Pancreas (tissue), 10 donors: ENCODE measurements around the gene GLB1L3. TPM values are rescaled to one million over a fixed set of nuclear protein-coding genes. Genes with fewer than 3 reads are reported as not detected.

Source experiments
- ATAC-seq, 4 donors: fragments of 200-7000 bp; cut with Tn5 transposase; one replicate each; pipeline versions ENCODE4 v1.8.0 to v1.9.1; 2020; ENCODE audit warnings: mild to moderate bottlenecking in 4 of 4, moderate library complexity in 4 of 4
- DNase-seq, 6 donors: peaks; one replicate each; pipeline ENCODE4 v3.0.0-alpha.2; 2020
- FAIRE-seq: peaks from 2 replicates; lab custom pipeline; 2012; peaks lifted over from hg19 to GRCh38; lab: Jason Lieb, UNC
- H3K27ac ChIP-seq, 4 donors: fragments of 200-600 bp; sonication (generic); 1 replicate in 3 of 4; 2 replicates in 1 of 4; pipeline versions ENCODE4 v1.5.0 to v1.8.0; 2020
- H3K27me3 ChIP-seq, 4 donors: fragments of 200-600 bp; one replicate each; pipeline ENCODE4 v1.8.0; 2021
- H3K36me3 ChIP-seq, 3 donors: fragments of 200-600 bp; sonication (generic) in 1 of 3; one replicate each; pipeline versions ENCODE4 v1.5.0 to v1.8.0; 2020 to 2021
- H3K4me1 ChIP-seq, 3 donors: fragments of 200-600 bp; one replicate each; pipeline ENCODE4 v1.8.0; 2021
- H3K4me3 ChIP-seq, 4 donors: fragments of 200-600 bp; sonication (generic) in 2 of 4; one replicate each; pipeline versions ENCODE4 v1.5.0 to v1.8.0; 2020 to 2021
- H3K9me3 ChIP-seq, 4 donors: fragments of 200-600 bp; one replicate each; pipeline ENCODE4 v1.8.0; 2021
- WGBS, 2 donors: extraction: QIAGEN DNeasy Blood & Tissue Kit; methylation state at CpG; one replicate each; pipeline ENCODE4 v1.1.7; 2013; 5-methylcytosine and 5-hydroxymethylcytosine counted together
- intact Hi-C, 3 donors: fragments of 100-400 bp; cut with DNase I; formaldehyde crosslinking; loops; one replicate each; pipeline versions ENCODE4 v1.11.1 to v1.14.2; 2022
- polyA plus RNA-seq, 2 donors: library from polyadenylated mRNA; stranded (reverse); fragments of 200-250 nt; gene quantifications; one replicate each; pipeline ENCODE4 v1.2.3, GENCODE V29; 2013
- total RNA-seq, 6 donors: library from RNA; stranded (reverse); fragmentation: NEBNext Ultra II Directional in 4 of 6; extraction: Animal tissue kit (Norgen Biotek cat#: 25700) in 4 of 6; gene quantifications; one replicate each; pipeline versions ENCODE4 v1.2.1 to v1.2.4, GENCODE V29; 2021 to 2023
- TF ChIP-seq, protein P1 (sequence below), 4 donors: fragments of 200-600 bp; sonication (generic) in 3 of 4; IDR thresholded peaks; one replicate each; pipeline versions ENCODE4 v1.5.0 to v1.8.0; 2021; ENCODE audit warnings: antibody characterized with exemption in 4 of 4
- donor health status: healthy with polysubstance abuse.
- donor health status: DM: no; HTN: no; CAD: no; lungs with moderate emphysema.
- donor health status: DM: no; HTN: no; CAD: no.
- donor health status: control.
- donor health status: control.
- donor health status: Bipolar disorder and iron deficiency.
- donor health status: DM: yes; HTN: yes; CAD: no.
- donor health status: DM: no; HTN: no; CAD: no.
- donor health status: DM: no; HTN: no; CAD: no.
- donor health status: DM: yes; HTN: yes; CAD: no.

Gene GLB1L3
- total and polyA plus RNA-seq, 8 donors = 0.12 to 0.38 (median 0.14) TPM; not detected in 4

DNA sequence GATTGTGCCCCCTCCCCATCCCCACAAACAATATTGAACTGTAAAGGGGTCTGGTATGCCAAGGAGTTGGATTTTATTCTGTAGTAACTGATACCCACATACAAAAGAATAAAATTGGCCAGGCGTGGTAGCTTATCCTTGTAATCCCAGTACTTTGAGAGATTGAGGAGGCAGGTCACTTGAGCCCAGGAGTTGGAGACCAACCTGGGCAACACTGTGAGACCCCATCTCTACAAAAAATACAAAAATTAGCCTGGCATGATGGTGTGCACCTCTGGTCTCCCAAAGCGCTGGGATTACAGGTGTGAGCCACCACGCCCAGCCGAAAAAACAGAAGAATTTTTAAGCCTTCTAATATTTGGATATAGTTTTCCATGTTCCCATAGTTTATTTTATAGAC is 4.2 kb upstream of the GLB1L3 start:
- H3K27ac ChIP-seq = no peak overlapping the region
- TF ChIP-seq, protein P1, sequence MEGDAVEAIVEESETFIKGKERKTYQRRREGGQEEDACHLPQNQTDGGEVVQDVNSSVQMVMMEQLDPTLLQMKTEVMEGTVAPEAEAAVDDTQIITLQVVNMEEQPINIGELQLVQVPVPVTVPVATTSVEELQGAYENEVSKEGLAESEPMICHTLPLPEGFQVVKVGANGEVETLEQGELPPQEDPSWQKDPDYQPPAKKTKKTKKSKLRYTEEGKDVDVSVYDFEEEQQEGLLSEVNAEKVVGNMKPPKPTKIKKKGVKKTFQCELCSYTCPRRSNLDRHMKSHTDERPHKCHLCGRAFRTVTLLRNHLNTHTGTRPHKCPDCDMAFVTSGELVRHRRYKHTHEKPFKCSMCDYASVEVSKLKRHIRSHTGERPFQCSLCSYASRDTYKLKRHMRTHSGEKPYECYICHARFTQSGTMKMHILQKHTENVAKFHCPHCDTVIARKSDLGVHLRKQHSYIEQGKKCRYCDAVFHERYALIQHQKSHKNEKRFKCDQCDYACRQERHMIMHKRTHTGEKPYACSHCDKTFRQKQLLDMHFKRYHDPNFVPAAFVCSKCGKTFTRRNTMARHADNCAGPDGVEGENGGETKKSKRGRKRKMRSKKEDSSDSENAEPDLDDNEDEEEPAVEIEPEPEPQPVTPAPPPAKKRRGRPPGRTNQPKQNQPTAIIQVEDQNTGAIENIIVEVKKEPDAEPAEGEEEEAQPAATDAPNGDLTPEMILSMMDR (IDR thresholded peaks at IDR 0.05) = no peak
- FAIRE-seq (no peak), ATAC-seq (no peak), DNase-seq (no peak)
- WGBS, 2 donors = 80 to 94% methylated on average over 4 of the region's 4 CpGs
- H3K9me3 ChIP-seq = no peaks in the 10 kb centered on the region
- peaks cover 0 to 7% (median 0%) of the 10 kb centered on the region in 3 donors for H3K4me1 ChIP-seq
- no peak overlapping the region for H3K4me3 ChIP-seq
- peaks cover 0 to 40% (median 21%) of the 10 kb centered on the region in 4 donors for H3K27me3 ChIP-seq
- intact Hi-C loops = no loop called here
- H3K36me3 ChIP-seq = no peaks in the 10 kb centered on the region

DNA sequence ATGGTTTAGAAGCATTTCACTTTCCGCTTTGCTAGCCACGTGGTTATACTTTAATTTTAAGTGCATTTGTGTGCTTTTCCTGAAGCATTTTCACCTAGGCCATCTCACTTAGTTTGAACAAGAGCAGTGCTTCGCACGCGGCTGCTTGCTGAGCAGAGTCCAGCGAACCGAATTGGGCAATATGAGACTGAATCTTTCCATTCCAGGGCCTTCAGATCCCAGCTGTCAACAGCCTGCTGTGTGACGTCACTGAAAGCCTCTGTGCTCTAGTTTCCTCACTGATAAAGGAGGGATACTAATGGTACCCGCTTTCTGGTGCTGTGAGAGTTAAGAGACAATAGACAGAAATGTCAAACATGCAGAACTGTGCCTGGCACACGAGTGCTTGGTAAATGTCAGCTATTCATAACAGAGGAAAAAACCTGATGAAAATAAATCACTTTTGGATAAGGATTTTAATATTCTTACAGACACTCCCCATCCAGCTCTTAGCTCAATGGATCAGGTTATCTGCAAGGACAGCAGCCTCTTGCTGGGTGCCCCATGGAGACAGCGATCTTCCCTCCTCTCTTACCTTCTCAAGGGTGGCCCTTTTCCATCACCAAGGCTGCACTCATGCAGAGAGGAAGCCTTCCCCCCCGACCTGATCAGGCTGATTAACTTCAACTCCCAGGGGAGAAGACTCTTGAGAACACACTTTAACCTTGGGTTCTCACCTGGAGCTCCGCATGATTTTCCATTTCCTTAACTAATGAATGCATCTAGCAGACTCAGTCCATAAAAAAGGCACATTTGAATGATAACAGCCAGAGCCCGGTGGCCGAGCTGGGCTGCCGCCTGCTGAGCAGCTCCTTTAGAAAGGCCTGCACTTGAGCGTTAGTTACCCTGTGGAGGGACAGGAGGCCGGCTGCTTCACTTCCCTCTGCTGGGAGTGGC is 3.5 kb upstream of the GLB1L3 start:
- TF ChIP-seq, protein P1 (IDR thresholded peaks at IDR 0.05) = no peak
- Histone ChIP-seq H3K27me3 (peaks cover 0 to 42% (median 24%) of the 10 kb centered on the region in 4 donors), H3K4me3 (no peak overlapping the region), H3K4me1 (peaks cover 0 to 8% (median 0%) of the 10 kb centered on the region in 3 donors), H3K36me3 (no peaks in the 10 kb centered on the region), H3K9me3 (no peaks in the 10 kb centered on the region), H3K27ac (no peak overlapping the region)
- DNase-seq (no peak), ATAC-seq (peak in 1 of 4 donors; percentile 22), FAIRE-seq (no peak)
- WGBS, 2 donors = 27 to 34% methylated on average over 18 of the region's 18 CpGs
- intact Hi-C loops = no loop called here

DNA sequence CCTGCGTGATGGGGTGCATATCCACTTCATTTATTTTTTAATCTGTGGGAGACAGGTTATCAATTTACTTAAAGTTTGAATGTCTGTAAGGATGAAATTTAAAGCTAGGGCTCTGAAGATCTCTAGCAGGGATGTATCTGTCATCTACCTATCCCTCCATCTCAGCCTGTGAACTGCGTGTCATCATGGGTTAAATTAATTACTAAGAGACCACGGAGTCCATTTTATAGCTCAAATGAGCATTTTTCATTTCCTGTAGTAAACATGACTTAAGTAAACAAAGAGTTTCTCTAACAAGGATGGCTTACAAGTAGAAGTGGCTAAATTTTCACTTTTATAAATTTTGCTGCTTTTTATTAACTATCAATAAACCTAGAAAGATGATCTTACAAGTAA is 2.9 kb upstream of the GLB1L3 start:
- no peak for DNase-seq
- intact Hi-C loops = no loop called here
- Histone ChIP-seq H3K4me1 (peaks cover 0 to 8% (median 0%) of the 10 kb centered on the region in 3 donors), H3K9me3 (no peaks in the 10 kb centered on the region), H3K27me3 (peaks cover 0 to 45% (median 24%) of the 10 kb centered on the region in 4 donors), H3K36me3 (no peaks in the 10 kb centered on the region), H3K27ac (no peak overlapping the region), H3K4me3 (no peak overlapping the region)
- 29 to 33% methylated on average over 3 of the region's 3 CpGs for WGBS, 2 donors
- no peak for ATAC-seq
- TF ChIP-seq, protein P1 (IDR thresholded peaks at IDR 0.05) = no peak
- FAIRE-seq = no peak

DNA sequence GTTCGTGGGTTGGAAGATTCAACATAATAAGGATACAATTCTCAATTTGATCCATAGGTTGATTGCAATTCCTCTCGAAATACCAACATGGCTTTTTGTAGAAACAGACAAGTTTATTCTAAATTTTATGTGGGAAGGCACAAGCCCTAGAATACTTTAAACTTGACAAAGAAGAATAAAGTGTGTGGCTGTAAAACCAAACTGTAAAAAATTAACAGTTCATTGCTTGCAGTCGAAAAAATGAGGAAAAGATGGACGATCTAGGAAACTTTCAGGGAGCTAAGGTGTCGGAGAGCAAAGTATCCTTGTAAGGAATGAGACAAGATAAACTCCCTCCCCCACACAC is 1.0 kb upstream of the GLB1L3 start:
- Histone ChIP-seq H3K9me3 (no peaks in the 10 kb centered on the region), H3K4me3 (no peak overlapping the region), H3K27me3 (peaks cover 0 to 45% (median 24%) of the 10 kb centered on the region in 4 donors), H3K27ac (no peak overlapping the region), H3K36me3 (no peaks in the 10 kb centered on the region), H3K4me1 (peaks cover 0 to 8% (median 0%) of the 10 kb centered on the region in 3 donors)
- DNase-seq = no peak
- FAIRE-seq = no peak
- no peak for ATAC-seq
- intact Hi-C loops = no loop called here
- WGBS, 2 donors = 29 to 31% methylated on average over 5 of the region's 5 CpGs
- TF ChIP-seq, protein P1 (IDR thresholded peaks at IDR 0.05) = no peak
